ENCODE results near the gene ACTL10.

The ACTL10 gene

GRCh38 chr20:33709398-33709797 lies 42.7 kb downstream of the ACTL10 start:
- H3K4me3 ChIP-seq (ENCODE audit: low read length): no peak overlapping the region
- no peak for DNase-seq (ENCODE audit: low read depth, low spot score)

GRCh38 chr20:33709905-33710541 lies 43.3 kb downstream of the ACTL10 start:
- no peak overlapping the region for H3K4me3 ChIP-seq (ENCODE audit: low read length)
- DNase-seq (ENCODE audit: low read depth, low spot score): no peak

DNA sequence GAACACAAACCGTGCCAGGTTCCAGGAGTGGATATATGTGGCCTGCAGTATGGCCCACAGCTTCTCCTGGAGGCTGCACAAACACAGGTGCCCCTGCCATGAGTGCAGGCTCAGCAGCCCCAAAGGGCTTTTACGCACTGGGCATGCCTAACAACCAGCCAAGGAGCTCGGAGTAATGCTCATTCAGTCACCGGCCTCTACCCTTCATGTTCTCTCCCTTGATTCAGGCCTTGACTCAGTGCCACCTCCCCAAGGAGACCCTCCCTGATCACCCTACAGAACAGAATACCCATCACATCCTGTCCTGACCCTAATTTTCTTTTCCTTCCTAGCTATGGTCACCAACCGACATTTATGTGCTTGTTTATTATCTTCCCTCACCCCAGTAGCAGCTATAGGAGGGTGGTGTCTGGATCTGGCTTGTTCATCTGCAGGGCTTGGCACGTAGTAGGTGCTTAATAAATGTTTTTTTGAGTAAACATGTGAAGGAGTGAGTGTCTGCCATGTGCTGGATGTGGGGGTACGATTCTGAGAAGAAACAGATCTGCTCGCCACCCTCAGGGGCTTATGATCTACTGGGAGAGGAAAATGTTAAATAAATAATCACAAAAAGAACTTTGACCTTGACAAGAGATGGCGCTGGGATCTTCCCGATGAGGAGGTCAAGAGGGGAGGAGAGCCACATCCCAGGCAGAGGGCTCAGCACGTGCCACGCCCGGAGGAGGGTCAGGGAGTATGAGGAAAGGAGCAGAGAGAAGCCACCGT lies 44.1 kb downstream of the ACTL10 start:
- no peak overlapping the region for H3K4me3 ChIP-seq (ENCODE audit: low read length)
- no peak for DNase-seq (ENCODE audit: low read depth, low spot score)

DNA sequence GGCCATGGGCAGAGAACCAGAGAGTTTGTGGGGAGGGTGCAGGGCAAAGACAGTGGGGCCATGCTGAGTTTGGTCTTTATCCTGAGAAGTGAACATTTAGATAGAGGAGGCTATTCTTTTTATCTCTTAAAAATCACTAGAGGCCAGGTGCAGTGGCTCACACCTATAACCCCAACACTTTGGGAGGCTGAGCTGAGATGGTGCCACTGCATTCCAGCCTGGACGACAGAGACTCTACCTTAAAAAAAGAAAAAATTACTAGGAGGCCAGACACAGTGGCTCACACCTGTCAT lies 44.6 kb downstream of the ACTL10 start:
- DNase-seq (ENCODE audit: low read depth, low spot score): no peak
- no peak overlapping the region for H3K4me3 ChIP-seq (ENCODE audit: low read length)

DNA sequence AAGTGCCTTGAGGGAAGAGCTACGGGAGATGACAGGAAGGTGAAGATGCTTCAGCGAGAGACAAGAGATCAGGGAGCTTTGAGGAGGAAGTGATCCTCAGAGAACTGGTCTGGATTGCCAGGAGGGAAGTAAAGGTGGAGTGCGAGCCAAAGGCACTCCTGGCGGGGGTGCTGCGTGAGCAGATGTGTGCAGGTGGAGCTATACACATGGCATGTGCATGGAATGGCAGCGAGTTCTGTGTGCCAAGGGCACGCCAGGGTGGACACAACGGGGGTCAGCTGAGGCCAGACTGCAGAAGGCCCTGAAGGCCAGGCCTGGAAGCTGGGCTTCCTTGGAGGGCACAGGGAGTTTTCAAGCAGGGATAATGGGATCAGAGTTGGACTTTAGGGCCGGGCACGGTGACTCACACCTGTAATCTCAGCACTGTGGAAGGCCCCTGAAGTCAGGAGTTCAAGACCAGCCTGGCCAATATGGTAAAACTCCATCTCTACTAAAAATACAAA lies 47.2 kb downstream of the ACTL10 start:
- no peak for DNase-seq (ENCODE audit: low read depth, low spot score)
- no peak overlapping the region for H3K4me3 ChIP-seq (ENCODE audit: low read length)

- DNase-seq (ENCODE audit: low read depth, low spot score): no peak
- H3K4me3 ChIP-seq (ENCODE audit: low read length): no peak overlapping the region
Measured at GRCh38 chr20:33716498-33716897, 49.8 kb downstream of the ACTL10 start.
